ENCODE measurements around the gene AKAP6. TPM values are rescaled to one million over a fixed set of nuclear protein-coding genes. Genes with fewer than 3 reads are reported as not detected.

The AKAP6 gene
- total and polyA plus RNA-seq, 2 of the 8 experiments (the other 6 are each of a cell fraction or from before 2014, with no cell fraction given), result 0.09 to 0.89 TPM

- Histone ChIP-seq H2AK5ac (ENCODE audit: low read depth, low read length) (no peak overlapping the region), H3K79me2 (ENCODE audit: control insufficient read depth in 1 of 2, insufficient read depth in 2 of 2, low read length in 2 of 2) (no peaks in the 10 kb centered on the region), H3K14ac (ENCODE audit: insufficient read length) (no peak overlapping the region), H2BK12ac (ENCODE audit: low read depth, low read length) (no peak overlapping the region), H3K36me3 (ENCODE audit: control insufficient read depth in 2 of 4, insufficient read depth in 4 of 4, low read length in 3 of 4) (no peaks in the 10 kb centered on the region; a peak in 1 of 8 replicates), H4K8ac (ENCODE audit: extremely low read depth, insufficient read depth, low read length) (no peak overlapping the region), H3K23me2 (ENCODE audit: low read depth, low read length) (no peaks in the 10 kb centered on the region), H3K23ac (ENCODE audit: insufficient read length) (no peak overlapping the region), H2BK15ac (ENCODE audit: low read length) (no peak overlapping the region), H3K27ac (ENCODE audit: low read depth, low read length) (no peak overlapping the region), H4K5ac (ENCODE audit: insufficient read length, low read depth, low read length) (no peak overlapping the region), H2BK120ac (replicated peaks; ENCODE audit: low read depth, low read length) (no peak overlapping the region), H3K27me3 (replicated peaks in 1 of 4; ENCODE audit: control insufficient read depth in 3 of 4, extremely low read depth in 1 of 4, insufficient read depth in 3 of 4, low read length in 3 of 4) (no peaks in the 10 kb centered on the region), H2AFZ (ENCODE audit: low read length) (no peak overlapping the region), H3K4ac (replicated peaks; ENCODE audit: insufficient read length, low read depth, low read length) (no peak overlapping the region), H4K91ac (replicated peaks; ENCODE audit: insufficient read length, low read length) (no peak overlapping the region), H3K9ac (replicated peaks in 1 of 4; ENCODE audit: extremely low read depth in 1 of 4, low read depth in 3 of 4, low read length in 3 of 4) (no peak overlapping the region), H2BK20ac (ENCODE audit: low read length) (no peak overlapping the region), H3K56ac (replicated peaks; ENCODE audit: insufficient read length, low read depth, low read length) (no peak overlapping the region), H3K4me1 (replicated peaks in 1 of 4; ENCODE audit: control insufficient read depth in 3 of 4, insufficient read depth in 4 of 4, low read length in 3 of 4) (no peaks in the 10 kb centered on the region), H2BK5ac (ENCODE audit: low read depth, low read length) (no peak overlapping the region), H3K4me3 (ENCODE audit: extremely low read depth in 1 of 4, insufficient read depth in 2 of 4, low read depth in 3 of 4, low read length in 4 of 4) (no peak overlapping the region), H4K20me1 (replicated peaks in 1 of 2; ENCODE audit: control insufficient read depth in 1 of 2, insufficient read depth in 2 of 2, low read length in 2 of 2) (no peaks in the 10 kb centered on the region), H3K4me2 (ENCODE audit: insufficient read depth in 1 of 2, low read depth in 2 of 2, low read length in 2 of 2) (no peak overlapping the region), H3K18ac (ENCODE audit: extremely low read depth, low read length) (no peak overlapping the region), H3K9me3 (ENCODE audit: insufficient read depth in 2 of 2, low read depth in 1 of 2, low read length in 1 of 2) (peaks cover 12 to 25% of the 10 kb centered on the region in 2 experiments), H3K79me1 (ENCODE audit: low read depth, low read length) (no peaks in the 10 kb centered on the region)
- FAIRE-seq, result no peak
- WGBS, 2 experiments (ENCODE audit: extremely low coverage in 1 of 2, insufficient coverage in 1 of 2, insufficient read length in 1 of 2, insufficient replicate concordance in 2 of 2, low coverage in 1 of 2, low lambda C conversion rate in 2 of 2, missing lambda C conversion rate in 1 of 2), result 95% methylated on average over 1 of the region's 1 CpG; no CpG with 5 or more reads in 1 of the 2 experiments
- DNase-seq (ENCODE audit: low read depth in 1 of 2, low spot score in 2 of 2), result no peak
- POLR2A ChIA-PET (ENCODE audit: partially characterized antibody), result no interaction called here
- CTCF ChIA-PET (ENCODE audit: partially characterized antibody), result no interaction called here
- no peak for TF ChIP-seq CHD2 (IDR thresholded peaks at IDR 0.05; ENCODE audit: low read length)
- TF ChIP-seq JUN (IDR thresholded peaks at IDR 0.05; ENCODE audit: low read depth, low read length), result no peak
- TF ChIP-seq HDAC2 (IDR thresholded peaks at IDR 0.05; ENCODE audit: borderline replicate concordance in 1 of 2, low read depth in 2 of 2, low read length in 2 of 2), result no peak
- no peak for TF ChIP-seq CBX5 (IDR thresholded peaks at IDR 0.05; ENCODE audit: low read depth, low read length)
- no peak for TF ChIP-seq EZH2 (IDR thresholded peaks at IDR 0.05; ENCODE audit: low read depth, low read length, severe bottlenecking)
These were observed 473.2 kb downstream of the AKAP6 start for GRCh38 chr14:32802295-32802694.
